ENCODE data around the gene UBE2G2. TPM values are rescaled to one million over a fixed set of nuclear protein-coding genes. Genes with fewer than 3 reads are reported as not detected.
A peak's percentile ranks its signal among the peaks of the same experiment; 100 is the strongest.

UBE2G2 gene
- total and polyA plus RNA-seq, 2 experiments from 2014 or later = 55.2 to 61.6 TPM

GRCh38 chr21:44749759-44750674 is 51.6 kb downstream of the UBE2G2 start:
- WGBS (ENCODE audit: low lambda C conversion rate, missing lambda C conversion rate) = 94% methylated on average over 39 of the region's 47 CpGs
- no peak overlapping the region for H3K4me3 ChIP-seq
- H3K36me3 ChIP-seq (replicated peaks; ENCODE audit: insufficient read depth, low read depth) = no peaks in the 10 kb centered on the region
- no peaks in the 10 kb centered on the region for H3K27me3 ChIP-seq
- no peak overlapping the region for H3K27ac ChIP-seq
- no peak overlapping the region for H3K4me2 ChIP-seq
- no peak overlapping the region for H2AFZ ChIP-seq
- no peaks in the 10 kb centered on the region for H3K9me2 ChIP-seq (replicated peaks; ENCODE audit: insufficient read depth)
- TF ChIP-seq, protein P1, sequence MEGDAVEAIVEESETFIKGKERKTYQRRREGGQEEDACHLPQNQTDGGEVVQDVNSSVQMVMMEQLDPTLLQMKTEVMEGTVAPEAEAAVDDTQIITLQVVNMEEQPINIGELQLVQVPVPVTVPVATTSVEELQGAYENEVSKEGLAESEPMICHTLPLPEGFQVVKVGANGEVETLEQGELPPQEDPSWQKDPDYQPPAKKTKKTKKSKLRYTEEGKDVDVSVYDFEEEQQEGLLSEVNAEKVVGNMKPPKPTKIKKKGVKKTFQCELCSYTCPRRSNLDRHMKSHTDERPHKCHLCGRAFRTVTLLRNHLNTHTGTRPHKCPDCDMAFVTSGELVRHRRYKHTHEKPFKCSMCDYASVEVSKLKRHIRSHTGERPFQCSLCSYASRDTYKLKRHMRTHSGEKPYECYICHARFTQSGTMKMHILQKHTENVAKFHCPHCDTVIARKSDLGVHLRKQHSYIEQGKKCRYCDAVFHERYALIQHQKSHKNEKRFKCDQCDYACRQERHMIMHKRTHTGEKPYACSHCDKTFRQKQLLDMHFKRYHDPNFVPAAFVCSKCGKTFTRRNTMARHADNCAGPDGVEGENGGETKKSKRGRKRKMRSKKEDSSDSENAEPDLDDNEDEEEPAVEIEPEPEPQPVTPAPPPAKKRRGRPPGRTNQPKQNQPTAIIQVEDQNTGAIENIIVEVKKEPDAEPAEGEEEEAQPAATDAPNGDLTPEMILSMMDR (IDR thresholded peaks at IDR 0.05; ENCODE audit: poor library complexity) = no peak
- no peak for TF ChIP-seq EZH2 (IDR thresholded peaks at IDR 0.05; ENCODE audit: borderline replicate concordance)
- no peak for TF ChIP-seq EZH2phosphoT487 (IDR thresholded peaks at IDR 0.05; ENCODE audit: low read depth, severe bottlenecking, unreplicated experiment)
- no peak for DNase-seq (ENCODE audit: low spot score)
- no peaks in the 10 kb centered on the region for H4K20me1 ChIP-seq (ENCODE audit: insufficient read depth, poor library complexity, severe bottlenecking)
- H3K79me2 ChIP-seq = no peaks in the 10 kb centered on the region
- H3K4me1 ChIP-seq (ENCODE audit: insufficient read depth) = peaks cover 7% of the 10 kb centered on the region
- no peaks in the 10 kb centered on the region for H3K9me3 ChIP-seq (ENCODE audit: low read depth)

- Histone ChIP-seq H4K20me1 (ENCODE audit: insufficient read depth, poor library complexity, severe bottlenecking) (no peaks in the 10 kb centered on the region), H3K36me3 (replicated peaks; ENCODE audit: insufficient read depth, low read depth) (no peaks in the 10 kb centered on the region), H3K79me2 (no peaks in the 10 kb centered on the region), H3K4me3 (no peak overlapping the region), H3K9me2 (replicated peaks; ENCODE audit: insufficient read depth) (no peaks in the 10 kb centered on the region), H3K9me3 (ENCODE audit: low read depth) (no peaks in the 10 kb centered on the region), H3K27ac (no peak overlapping the region), H3K4me1 (ENCODE audit: insufficient read depth) (peaks cover 7% of the 10 kb centered on the region), H3K27me3 (no peaks in the 10 kb centered on the region), H2AFZ (no peak overlapping the region), H3K4me2 (peak overlapping the region; percentile 14)
- no peak for DNase-seq (ENCODE audit: low spot score)
- 70% methylated on average over 26 of the region's 26 CpGs for WGBS (ENCODE audit: low lambda C conversion rate, missing lambda C conversion rate)
- TF ChIP-seq, protein P1 (IDR thresholded peaks at IDR 0.05; ENCODE audit: poor library complexity) = no peak
- no peak for TF ChIP-seq EZH2phosphoT487 (IDR thresholded peaks at IDR 0.05; ENCODE audit: low read depth, severe bottlenecking, unreplicated experiment)
- TF ChIP-seq EZH2 (IDR thresholded peaks at IDR 0.05; ENCODE audit: borderline replicate concordance) = no peak
These were observed 52.4 kb downstream of the UBE2G2 start for GRCh38 chr21:44749116-44749758.

- H4K20me1 ChIP-seq (ENCODE audit: insufficient read depth, poor library complexity, severe bottlenecking) = no peaks in the 10 kb centered on the region
- no peaks in the 10 kb centered on the region for H3K27me3 ChIP-seq
- peak overlapping the region; percentile 14 for H3K4me2 ChIP-seq
- H3K4me1 ChIP-seq (ENCODE audit: insufficient read depth) = peaks cover 7% of the 10 kb centered on the region
- no peak for TF ChIP-seq EZH2phosphoT487 (IDR thresholded peaks at IDR 0.05; ENCODE audit: low read depth, severe bottlenecking, unreplicated experiment)
- no peak for TF ChIP-seq EZH2 (IDR thresholded peaks at IDR 0.05; ENCODE audit: borderline replicate concordance)
- TF ChIP-seq, protein P1 (IDR thresholded peaks at IDR 0.05; ENCODE audit: poor library complexity) = no peak
- H2AFZ ChIP-seq = no peak overlapping the region
- DNase-seq (ENCODE audit: low spot score) = no peak
- no peaks in the 10 kb centered on the region for H3K9me2 ChIP-seq (replicated peaks; ENCODE audit: insufficient read depth)
- H3K27ac ChIP-seq = no peak overlapping the region
- H3K79me2 ChIP-seq = no peaks in the 10 kb centered on the region
- 28% methylated on average over 16 of the region's 16 CpGs for WGBS (ENCODE audit: low lambda C conversion rate, missing lambda C conversion rate)
- no peak overlapping the region for H3K4me3 ChIP-seq
- no peaks in the 10 kb centered on the region for H3K36me3 ChIP-seq (replicated peaks; ENCODE audit: insufficient read depth, low read depth)
- H3K9me3 ChIP-seq (ENCODE audit: low read depth) = no peaks in the 10 kb centered on the region
These were observed 53.0 kb downstream of the UBE2G2 start for GRCh38 chr21:44748621-44749020.
